H1 (cell line): Measurements from ENCODE around the gene ARAP2. TPM values are rescaled to one million over a fixed set of nuclear protein-coding genes. Genes with fewer than 3 reads are reported as not detected.

Source experiments
- CTCF ChIA-PET: fragments of 300-600 bp; sonication (Branson Sonifier 250); formaldehyde crosslinking; loops from one replicate; lab custom pipeline; 2021; ENCODE audit not compliant: partially characterized antibody; lab: Charles Lee
- POLR2A ChIA-PET: fragments of 300-600 bp; sonication (Branson Sonifier 250); formaldehyde crosslinking; loops from one replicate; lab custom pipeline; 2021; ENCODE audit warnings: inconsistent platforms; ENCODE audit not compliant: partially characterized antibody; lab: Charles Lee
- DNase-seq, 2 experiments: peaks; one replicate each; pipeline versions ENCODE4 v3.0.0 to v3.0.0-alpha.2; 2010 to 2022; ENCODE audit warnings: low spot score in 2 of 2, low read depth in 1 of 2, mixed read lengths in 1 of 2
- FAIRE-seq: peaks from 2 replicates; lab custom pipeline; 2011; peaks lifted over from hg19 to GRCh38; lab: Jason Lieb, UNC
- H2AFZ ChIP-seq: 2 replicates; pipeline ENCODE4 v1.8.1; 2012; ENCODE audit warnings: low read length, inconsistent platforms
- H2AK5ac ChIP-seq: 2 replicates; pipeline ENCODE4 v1.6.1; 2013; ENCODE audit warnings: low read depth, low read length
- H2BK120ac ChIP-seq: replicated peaks from 2 replicates; pipeline ENCODE3; 2013; ENCODE audit warnings: low read depth, low read length, inconsistent platforms
- H2BK12ac ChIP-seq: 2 replicates; pipeline ENCODE4 v1.6.1; 2013; ENCODE audit warnings: low read depth, low read length
- H2BK15ac ChIP-seq: 2 replicates; pipeline ENCODE4 v1.6.1; 2013; ENCODE audit warnings: low read length
- H2BK20ac ChIP-seq: 2 replicates; pipeline ENCODE4 v1.6.1; 2013; ENCODE audit warnings: low read length
- H2BK5ac ChIP-seq: 2 replicates; pipeline ENCODE4 v1.6.1; 2013; ENCODE audit warnings: low read depth, low read length
- H3K14ac ChIP-seq: 2 replicates; pipeline ENCODE4 v1.6.1; 2013; ENCODE audit warnings: inconsistent platforms; ENCODE audit not compliant: insufficient read length
- H3K18ac ChIP-seq: 2 replicates; pipeline ENCODE4 v1.6.1; 2013; ENCODE audit warnings: low read length; ENCODE audit errors: extremely low read depth
- H3K23ac ChIP-seq: 2 replicates; pipeline ENCODE4 v1.6.1; 2013; ENCODE audit warnings: inconsistent platforms; ENCODE audit not compliant: insufficient read length
- H3K23me2 ChIP-seq: 2 replicates; pipeline ENCODE4 v1.6.1; 2013; ENCODE audit warnings: low read depth, low read length
- H3K27ac ChIP-seq: 2 replicates; pipeline ENCODE4 v1.6.1; 2011; ENCODE audit warnings: low read depth, low read length, inconsistent platforms
- H3K27me3 ChIP-seq, 4 experiments: replicated peaks in 1 of 4; 1 replicate in 1 of 4; 2 replicates in 3 of 4; pipeline versions ENCODE4 v1.6.1 to v1.8.1; 2011 to 2013; ENCODE audit warnings: low read length in 3 of 4, mild to moderate bottlenecking in 3 of 4, inconsistent platforms in 2 of 4, mixed read lengths in 2 of 4, moderate library complexity in 1 of 4; ENCODE audit not compliant: control insufficient read depth in 3 of 4, insufficient read depth in 3 of 4; ENCODE audit errors: extremely low read depth in 1 of 4
- H3K36me3 ChIP-seq, 4 experiments: 2 replicates each; pipeline versions ENCODE4 v1.6.1 to v1.8.1; 2011 to 2013; ENCODE audit warnings: mild to moderate bottlenecking in 4 of 4, low read length in 3 of 4, moderate library complexity in 2 of 4, control low read depth in 1 of 4, inconsistent platforms in 1 of 4; ENCODE audit not compliant: insufficient read depth in 4 of 4, control insufficient read depth in 2 of 4
- H3K4ac ChIP-seq: replicated peaks from 2 replicates; pipeline ENCODE3; 2013; ENCODE audit warnings: low read length, low read depth, mixed read lengths, inconsistent platforms; ENCODE audit not compliant: insufficient read length
- H3K4me1 ChIP-seq, 4 experiments: replicated peaks in 1 of 4; 1 replicate in 1 of 4; 2 replicates in 3 of 4; pipeline versions ENCODE4 v1.6.1 to v1.8.1; 2011 to 2013; ENCODE audit warnings: low read length in 3 of 4, inconsistent platforms in 2 of 4, mixed read lengths in 1 of 4; ENCODE audit not compliant: insufficient read depth in 4 of 4, control insufficient read depth in 3 of 4
- H3K4me2 ChIP-seq, 2 experiments: 2 replicates each; pipeline versions ENCODE4 v1.6.1 to v1.8.1; 2011 to 2013; ENCODE audit warnings: low read depth in 2 of 2, low read length in 2 of 2, control low read depth in 1 of 2, inconsistent platforms in 1 of 2, mild to moderate bottlenecking in 1 of 2; ENCODE audit not compliant: insufficient read depth in 1 of 2
- H3K4me3 ChIP-seq, 4 experiments: fragments of 200-600, 300-600 bp in 1 of 4; sonication (generic), shearing (Covaris generic), sonication (Bioruptor Twin) in 1 of 4; 2 replicates each; pipeline versions ENCODE4 v1.5.1 to v1.8.1; 2011 to 2016; ENCODE audit warnings: low read length in 4 of 4, low read depth in 3 of 4, control low read depth in 2 of 4, inconsistent platforms in 2 of 4, mild to moderate bottlenecking in 2 of 4, mixed read lengths in 1 of 4, moderate library complexity in 1 of 4; ENCODE audit not compliant: insufficient read depth in 2 of 4; ENCODE audit errors: extremely low read depth in 1 of 4
- H3K56ac ChIP-seq: replicated peaks from 2 replicates; pipeline ENCODE3; 2013; ENCODE audit warnings: low read depth, mild to moderate bottlenecking, mixed read lengths, low read length, inconsistent platforms; ENCODE audit not compliant: insufficient read length
- H3K79me1 ChIP-seq: 2 replicates; pipeline ENCODE4 v1.6.1; 2013; ENCODE audit warnings: low read depth, low read length, control low read depth
- H3K79me2 ChIP-seq, 2 experiments: 2 replicates each; pipeline versions ENCODE4 v1.6.1 to v1.8.1; 2012 to 2013; ENCODE audit warnings: low read length in 2 of 2, mild to moderate bottlenecking in 2 of 2, inconsistent platforms in 1 of 2; ENCODE audit not compliant: insufficient read depth in 2 of 2, control insufficient read depth in 1 of 2
- H3K9ac ChIP-seq, 4 experiments: replicated peaks in 1 of 4; 1 replicate in 1 of 4; 2 replicates in 3 of 4; pipeline versions ENCODE4 v1.6.1 to v1.8.1; 2011 to 2013; ENCODE audit warnings: low read depth in 3 of 4, low read length in 3 of 4, control low read depth in 2 of 4, mild to moderate bottlenecking in 2 of 4, moderate library complexity in 2 of 4, inconsistent platforms in 1 of 4; ENCODE audit errors: extremely low read depth in 1 of 4
- H3K9me3 ChIP-seq, 2 experiments: 2 replicates each; pipeline versions ENCODE4 v1.6.1 to v1.8.1; 2012 to 2013; ENCODE audit warnings: mild to moderate bottlenecking in 2 of 2, moderate library complexity in 2 of 2, control low read depth in 1 of 2, inconsistent platforms in 1 of 2, low read depth in 1 of 2, low read length in 1 of 2, mixed read lengths in 1 of 2; ENCODE audit not compliant: insufficient read depth in 2 of 2
- H4K20me1 ChIP-seq, 2 experiments: replicated peaks in 1 of 2; 2 replicates each; pipeline versions ENCODE3 to v1.8.1; 2011 to 2013; ENCODE audit warnings: inconsistent platforms in 2 of 2, low read length in 2 of 2, mild to moderate bottlenecking in 1 of 2; ENCODE audit not compliant: insufficient read depth in 2 of 2, control insufficient read depth in 1 of 2
- H4K5ac ChIP-seq: 2 replicates; pipeline ENCODE4 v1.6.1; 2013; ENCODE audit warnings: low read length, low read depth, mixed read lengths, inconsistent platforms; ENCODE audit not compliant: insufficient read length
- H4K8ac ChIP-seq: 2 replicates; pipeline ENCODE4 v1.8.0; 2013; ENCODE audit warnings: mild to moderate bottlenecking, moderate library complexity, low read length, inconsistent platforms; ENCODE audit not compliant: insufficient read depth; ENCODE audit errors: extremely low read depth
- H4K91ac ChIP-seq: replicated peaks from 2 replicates; pipeline ENCODE3; 2013; ENCODE audit warnings: low read length, mixed read lengths, inconsistent platforms; ENCODE audit not compliant: insufficient read length
- ATF3 ChIP-seq: IDR thresholded peaks from 2 replicates; pipeline ENCODE4 v1.6.1; 2011; ENCODE audit warnings: low read depth, mild to moderate bottlenecking, low read length; ENCODE audit not compliant: insufficient read depth
- TEAD4 ChIP-seq: IDR thresholded peaks from 2 replicates; pipeline ENCODE4 v1.6.1; 2012; ENCODE audit warnings: low read depth, low read length, inconsistent platforms, mixed read lengths
- WGBS, 2 experiments: shearing (Covaris generic) in 1 of 2; methylation state at CpG; one replicate each; pipeline versions ENCODE4 v1.1.6 to v1.1.7; 2013 to 2015; ENCODE audit warnings: low lambda C conversion rate in 2 of 2, mixed read lengths in 2 of 2, inconsistent platforms in 1 of 2, low coverage in 1 of 2, missing lambda C conversion rate in 1 of 2; ENCODE audit not compliant: insufficient replicate concordance in 2 of 2, insufficient coverage in 1 of 2, insufficient read length in 1 of 2; ENCODE audit errors: extremely low coverage in 1 of 2, missing lambda C conversion rate in 1 of 2; 5-methylcytosine and 5-hydroxymethylcytosine counted together
- polyA plus RNA-seq, 7 experiments: library from polyadenylated mRNA; depleted of rRNA in 3 of 7; stranded (reverse) in 5 of 7; unstranded in 2 of 7; fragments of >200 nt in 5 of 7; fragments of 200-250 nt in 2 of 7; gene quantifications; 1 replicate in 5 of 7; 2 replicates in 1 of 7; 4 replicates in 1 of 7; pipeline versions ENCODE4 v1.2.1 to v1.2.3, GENCODE V29; 2011 to 2013; ENCODE audit warnings: missing spikeins in 2 of 7, mixed read lengths in 2 of 7
- total RNA-seq: library from RNA; stranded (reverse); fragmentation: NEBNext Ultra II Directional; extraction: Animal tissue kit (Norgen Biotek cat#: 25700); gene quantifications from 2 replicates; pipeline ENCODE4 v1.2.1, GENCODE V29; 2021

The ARAP2 gene
- total and polyA plus RNA-seq, 2 of the 8 experiments (the other 6 are each of a cell fraction or from before 2014, with no cell fraction given): 0.15 to 2.3 TPM

- Histone ChIP-seq H3K4ac (no peak overlapping the region), H3K9ac (no peak overlapping the region), H4K20me1 (no peaks in the 10 kb centered on the region), H4K8ac (no peak overlapping the region), H2BK120ac (no peak overlapping the region), H2BK15ac (no peak overlapping the region), H3K18ac (no peak overlapping the region), H2BK12ac (no peak overlapping the region), H2AFZ (peak overlapping the region; percentile 48), H2BK5ac (no peak overlapping the region), H3K36me3 (no peaks in the 10 kb centered on the region), H3K9me3 (no peaks in the 10 kb centered on the region), H3K79me1 (no peaks in the 10 kb centered on the region), H3K27me3 (no peaks in the 10 kb centered on the region), H3K14ac (no peak overlapping the region), H3K56ac (no peak overlapping the region), H4K5ac (no peak overlapping the region), H2BK20ac (no peak overlapping the region), H3K4me3 (no peak overlapping the region), H3K27ac (no peak overlapping the region), H2AK5ac (no peak overlapping the region), H3K23me2 (no peaks in the 10 kb centered on the region), H3K4me2 (no peak overlapping the region), H4K91ac (no peak overlapping the region), H3K23ac (no peak overlapping the region), H3K79me2 (no peaks in the 10 kb centered on the region), H3K4me1 (peaks cover 0 to 4% (median under 1%) of the 10 kb centered on the region in 4 experiments; a peak in 1 of 7 replicates)
- POLR2A ChIA-PET: no interaction called here
- CTCF ChIA-PET: interaction anchor here (1.4 kb wide), 1 partner anchor 10 kb away, joined by 4 read pairs; no protein-coding TSS in a partner anchor
- FAIRE-seq (peak; percentile 69), DNase-seq (no peak)
- TF ChIP-seq TEAD4: 0 out of 2 replicates have a peak, but pooled peaks have one; percentile 18
- no peak for TF ChIP-seq ATF3
- WGBS, 2 experiments: 83% methylated on average over 4 of the region's 4 CpGs; no CpG with 5 or more reads in 1 of the 2 experiments
Measured at GRCh38 chr4:36280555-36280954, 36.2 kb upstream of the ARAP2 start.
